Measurements from ENCODE around the gene SMIM27. TPM values are rescaled to one million over a fixed set of nuclear protein-coding genes. Genes with fewer than 3 reads are reported as not detected.

The SMIM27 gene
- total and polyA plus RNA-seq, 2 of the 4 experiments (the other 2 are of a cell fraction): 1.1 to 3.4 TPM

DNA sequence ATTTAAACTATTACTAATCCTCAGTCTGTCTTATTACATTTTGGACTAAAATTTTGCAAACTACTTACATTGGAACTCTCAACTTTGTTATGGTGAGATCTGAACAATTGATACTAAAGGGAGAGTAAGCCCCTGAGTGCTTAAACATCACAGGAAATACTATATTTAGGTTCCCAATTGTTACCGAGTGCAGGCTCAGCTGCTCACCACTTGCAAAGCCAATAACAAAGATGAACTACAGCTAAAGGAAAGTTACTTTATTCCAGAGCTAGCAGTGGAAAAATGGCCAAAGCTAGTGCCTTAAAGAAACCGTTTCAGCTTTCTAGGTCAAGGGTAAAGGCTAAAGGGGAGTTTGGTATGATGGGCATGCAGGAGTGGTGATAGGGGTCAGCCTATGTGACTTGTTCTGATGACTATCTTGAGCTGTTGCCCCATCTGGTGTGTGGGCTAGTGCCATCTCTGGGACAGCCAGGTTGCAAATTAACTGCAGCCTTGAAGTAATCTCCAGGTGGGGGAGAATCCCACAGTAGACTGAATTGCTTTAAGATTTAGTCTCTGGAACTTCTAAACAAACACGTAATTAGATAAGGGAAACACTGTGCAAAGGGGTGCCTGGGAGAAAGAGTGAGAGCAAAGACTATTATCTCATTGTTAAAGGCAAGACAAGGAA is 28.6 kb downstream of the SMIM27 start:
- no peak overlapping the region for H2BK5ac ChIP-seq (ENCODE audit: low read depth, low read length, poor library complexity, severe bottlenecking)
- ATAC-seq (ENCODE audit: low read depth) (peak; percentile 24; the same call in 1 of the 2 replicates), DNase-seq (no peak)
- no TSS peak for BruUV-seq (replicated peaks)
- dilution Hi-C loops (cut with HindIII; ENCODE audit: low sequenced_read_pairs, unreplicated experiment): no loop called here
- H4K5ac ChIP-seq (ENCODE audit: low read depth, low read length): no peak overlapping the region
- peak overlapping the region; percentile 58; the same call in 1 of the 2 replicates for H3K4me2 ChIP-seq (ENCODE audit: low read depth, low read length)
- H4K8ac ChIP-seq (ENCODE audit: low read depth in 2 of 2, low read length in 2 of 2): no peak overlapping the region
- TF ChIP-seq CEBPB (IDR thresholded peaks at IDR 0.05; ENCODE audit: low read depth, low read length): no peak
- TF ChIP-seq SMC3 (IDR thresholded peaks at IDR 0.05; ENCODE audit: low read depth, low read length): no peak
- TF ChIP-seq RAD21 (IDR thresholded peaks at IDR 0.05; ENCODE audit: low read length): no peak
- TF ChIP-seq CHD1 (IDR thresholded peaks at IDR 0.05; ENCODE audit: low read depth, low read length): no peak
- TF ChIP-seq, protein P1, sequence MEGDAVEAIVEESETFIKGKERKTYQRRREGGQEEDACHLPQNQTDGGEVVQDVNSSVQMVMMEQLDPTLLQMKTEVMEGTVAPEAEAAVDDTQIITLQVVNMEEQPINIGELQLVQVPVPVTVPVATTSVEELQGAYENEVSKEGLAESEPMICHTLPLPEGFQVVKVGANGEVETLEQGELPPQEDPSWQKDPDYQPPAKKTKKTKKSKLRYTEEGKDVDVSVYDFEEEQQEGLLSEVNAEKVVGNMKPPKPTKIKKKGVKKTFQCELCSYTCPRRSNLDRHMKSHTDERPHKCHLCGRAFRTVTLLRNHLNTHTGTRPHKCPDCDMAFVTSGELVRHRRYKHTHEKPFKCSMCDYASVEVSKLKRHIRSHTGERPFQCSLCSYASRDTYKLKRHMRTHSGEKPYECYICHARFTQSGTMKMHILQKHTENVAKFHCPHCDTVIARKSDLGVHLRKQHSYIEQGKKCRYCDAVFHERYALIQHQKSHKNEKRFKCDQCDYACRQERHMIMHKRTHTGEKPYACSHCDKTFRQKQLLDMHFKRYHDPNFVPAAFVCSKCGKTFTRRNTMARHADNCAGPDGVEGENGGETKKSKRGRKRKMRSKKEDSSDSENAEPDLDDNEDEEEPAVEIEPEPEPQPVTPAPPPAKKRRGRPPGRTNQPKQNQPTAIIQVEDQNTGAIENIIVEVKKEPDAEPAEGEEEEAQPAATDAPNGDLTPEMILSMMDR (conservative IDR thresholded peaks at IDR 0.05; ENCODE audit: low read depth, low read length): no peak
- TF ChIP-seq BHLHE40 (IDR thresholded peaks at IDR 0.05; ENCODE audit: low read depth, low read length): no peak
- TF ChIP-seq, protein P2, sequence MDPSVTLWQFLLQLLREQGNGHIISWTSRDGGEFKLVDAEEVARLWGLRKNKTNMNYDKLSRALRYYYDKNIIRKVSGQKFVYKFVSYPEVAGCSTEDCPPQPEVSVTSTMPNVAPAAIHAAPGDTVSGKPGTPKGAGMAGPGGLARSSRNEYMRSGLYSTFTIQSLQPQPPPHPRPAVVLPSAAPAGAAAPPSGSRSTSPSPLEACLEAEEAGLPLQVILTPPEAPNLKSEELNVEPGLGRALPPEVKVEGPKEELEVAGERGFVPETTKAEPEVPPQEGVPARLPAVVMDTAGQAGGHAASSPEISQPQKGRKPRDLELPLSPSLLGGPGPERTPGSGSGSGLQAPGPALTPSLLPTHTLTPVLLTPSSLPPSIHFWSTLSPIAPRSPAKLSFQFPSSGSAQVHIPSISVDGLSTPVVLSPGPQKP (IDR thresholded peaks at IDR 0.05; ENCODE audit: borderline replicate concordance, low read depth, low read length): no peak
- no peak for TF ChIP-seq RFX5 (IDR thresholded peaks at IDR 0.05; ENCODE audit: low read depth, low read length)
- TF ChIP-seq POLR2A (IDR thresholded peaks at IDR 0.05; ENCODE audit: low read depth, low read length): no peak
- no peak for TF ChIP-seq RCOR1 (IDR thresholded peaks at IDR 0.05; ENCODE audit: insufficient replicate concordance, low read length)
- no peak for TF ChIP-seq FOS (IDR thresholded peaks at IDR 0.05; ENCODE audit: low read depth, low read length)
- H3K27me3 ChIP-seq (ENCODE audit: control insufficient read depth, insufficient read depth, low read length): peaks cover 2% of the 10 kb centered on the region; the same call in 1 of the 2 replicates
- intact Hi-C loops (cut with micrococcal nuclease): loop anchor here (1.0 kb wide), 1 partner anchor 388 kb away; no protein-coding TSS in a partner anchor
- H3K18ac ChIP-seq (ENCODE audit: low read depth, low read length): no peak overlapping the region
- H3K4me3 ChIP-seq (ENCODE audit: insufficient read depth, low read depth, low read length): no peak overlapping the region
- no peaks in the 10 kb centered on the region for H3K9me1 ChIP-seq (ENCODE audit: insufficient read depth, low read length)
- no CpG with 5 or more reads among the region's 3 CpGs for WGBS, 2 experiments (ENCODE audit: extremely low coverage in 2 of 2, insufficient read length in 1 of 2)
- H3K79me1 ChIP-seq (ENCODE audit: low read depth in 1 of 2, low read length in 2 of 2): no peaks in the 10 kb centered on the region
- H2AK5ac ChIP-seq (ENCODE audit: low read depth, low read length): no peak overlapping the region
- H3K9me3 ChIP-seq (ENCODE audit: control insufficient read depth, insufficient read depth, low read length): no peaks in the 10 kb centered on the region
- H2AFZ ChIP-seq (replicated peaks; ENCODE audit: low read length, poor library complexity): no peak overlapping the region
- no peaks in the 10 kb centered on the region for H3K36me3 ChIP-seq (ENCODE audit: control insufficient read depth, insufficient read depth, low read length)
- POLR2A ChIA-PET (ENCODE audit: unreplicated experiment): no interaction called here
- H4K20me1 ChIP-seq (ENCODE audit: insufficient read depth, low read length): no peaks in the 10 kb centered on the region
- H3K23ac ChIP-seq (ENCODE audit: low read depth, low read length): no peak overlapping the region
- CTCF ChIA-PET: interaction anchor here (0.8 to 11.5 kb wide), 16 partner anchors 8 to 396 kb away, joined by 3 to 189 read pairs (median 5); partner anchors contain the start of genes ACO1, NDUFB6 and TOPORS
- H3K4me1 ChIP-seq (ENCODE audit: control insufficient read depth, insufficient read depth, low read length): 0 out of 2 replicates have a peak, but pooled peaks cover 3% of the 10 kb centered on the region
- no peak overlapping the region for H2AK9ac ChIP-seq (replicated peaks; ENCODE audit: low read depth, low read length, poor library complexity)
- H2BK20ac ChIP-seq (ENCODE audit: low read depth, low read length): no peak overlapping the region
- no peak overlapping the region for H3K14ac ChIP-seq (replicated peaks; ENCODE audit: low read depth, low read length)
- H2BK15ac ChIP-seq (ENCODE audit: low read depth, low read length): no peak overlapping the region
- no peak overlapping the region for H3K27ac ChIP-seq (ENCODE audit: insufficient read depth, low read length)
- in situ Hi-C loops (cut with MboI; ENCODE audit: low sequenced_read_pairs): loop anchor here (5.0 kb wide), 1 partner anchor 387 kb away; no protein-coding TSS in a partner anchor
- H2BK120ac ChIP-seq (ENCODE audit: low read depth, low read length): no peak overlapping the region
- no peak overlapping the region for H3K4ac ChIP-seq (ENCODE audit: low read depth, low read length)
- no peak overlapping the region for H3K9ac ChIP-seq (ENCODE audit: low read depth, low read length)
- H3K56ac ChIP-seq (ENCODE audit: extremely low read depth, insufficient read depth, low read length): no peak overlapping the region
- H4K91ac ChIP-seq (ENCODE audit: insufficient read depth, low read depth, low read length): no peak overlapping the region

All from IMR-90 (cell line).